ENCODE results near the gene PFKFB4. TPM values are rescaled to one million over a fixed set of nuclear protein-coding genes. Genes with fewer than 3 reads are reported as not detected.
"Not testable (repeated sequence)": the region's sequence is repeated elsewhere in the genome, so short reads cannot be mapped to it uniquely, and the experiment has no call there.

The PFKFB4 gene
- total RNA-seq, 3 donors from 2014 or later: 1.8 to 6.9 (median 5.2) TPM

DNA sequence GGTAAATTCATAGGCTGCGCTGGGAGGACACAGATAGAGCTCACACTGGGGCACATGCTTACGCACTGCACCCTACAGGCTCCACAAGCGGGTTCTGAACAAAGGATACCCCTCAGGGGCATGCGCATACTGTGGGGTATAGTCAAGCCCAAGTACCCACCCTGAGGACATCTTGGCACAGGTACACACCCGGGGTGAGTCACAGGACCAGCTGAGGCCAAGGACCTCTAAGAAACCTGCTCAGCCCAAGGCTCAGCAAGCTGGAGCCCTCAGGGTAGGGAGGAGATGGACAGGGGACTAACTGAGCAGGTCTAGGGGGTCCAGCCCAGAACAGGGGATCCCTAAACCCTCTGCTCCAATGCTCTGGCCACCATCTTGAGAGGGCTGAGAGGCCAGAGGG, 55.9 kb downstream of the PFKFB4 start:
- TF ChIP-seq, protein P1, sequence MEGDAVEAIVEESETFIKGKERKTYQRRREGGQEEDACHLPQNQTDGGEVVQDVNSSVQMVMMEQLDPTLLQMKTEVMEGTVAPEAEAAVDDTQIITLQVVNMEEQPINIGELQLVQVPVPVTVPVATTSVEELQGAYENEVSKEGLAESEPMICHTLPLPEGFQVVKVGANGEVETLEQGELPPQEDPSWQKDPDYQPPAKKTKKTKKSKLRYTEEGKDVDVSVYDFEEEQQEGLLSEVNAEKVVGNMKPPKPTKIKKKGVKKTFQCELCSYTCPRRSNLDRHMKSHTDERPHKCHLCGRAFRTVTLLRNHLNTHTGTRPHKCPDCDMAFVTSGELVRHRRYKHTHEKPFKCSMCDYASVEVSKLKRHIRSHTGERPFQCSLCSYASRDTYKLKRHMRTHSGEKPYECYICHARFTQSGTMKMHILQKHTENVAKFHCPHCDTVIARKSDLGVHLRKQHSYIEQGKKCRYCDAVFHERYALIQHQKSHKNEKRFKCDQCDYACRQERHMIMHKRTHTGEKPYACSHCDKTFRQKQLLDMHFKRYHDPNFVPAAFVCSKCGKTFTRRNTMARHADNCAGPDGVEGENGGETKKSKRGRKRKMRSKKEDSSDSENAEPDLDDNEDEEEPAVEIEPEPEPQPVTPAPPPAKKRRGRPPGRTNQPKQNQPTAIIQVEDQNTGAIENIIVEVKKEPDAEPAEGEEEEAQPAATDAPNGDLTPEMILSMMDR (IDR thresholded peaks at IDR 0.05): no peak
- TF ChIP-seq POLR2AphosphoS5 (IDR thresholded peaks at IDR 0.05) (no peak), POLR2A (IDR thresholded peaks at IDR 0.05) (no peak)
- DNase-seq (ENCODE audit: low spot score in 2 of 2): no peak
- peaks cover 0 to 10% of the 10 kb centered on the region in 2 donors for H3K4me1 ChIP-seq
- H3K27me3 ChIP-seq: no peaks in the 10 kb centered on the region
- no peaks in the 10 kb centered on the region for H3K9me3 ChIP-seq
- H3K4me3 ChIP-seq: no peak overlapping the region
- H3K27ac ChIP-seq: peak overlapping the region in 1 of 2 donors; percentile 32
- H3K36me3 ChIP-seq: no peaks in the 10 kb centered on the region
- intact Hi-C loops (cut with DNase I; ENCODE audit: low total_unique reads): no loop called here

DNA sequence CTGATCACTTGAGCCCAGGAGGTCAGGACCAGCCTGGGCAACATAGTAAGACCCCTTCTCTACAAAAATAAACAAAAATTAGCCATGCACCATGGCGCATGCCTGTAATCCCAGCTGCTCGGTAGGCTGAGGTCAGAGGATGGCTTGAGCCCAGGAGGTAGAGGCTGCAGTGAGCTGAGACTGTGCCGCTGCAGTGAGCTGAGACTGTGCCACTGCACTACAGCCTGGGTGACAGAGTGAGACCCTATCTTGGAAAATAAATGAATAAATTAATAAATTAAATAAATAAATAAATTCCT, 63.5 kb downstream of the PFKFB4 start:
- H3K36me3 ChIP-seq: no peaks in the 10 kb centered on the region
- intact Hi-C loops (cut with DNase I; ENCODE audit: low total_unique reads): no loop called here
- H3K4me1 ChIP-seq: no peaks in the 10 kb centered on the region
- no peaks in the 10 kb centered on the region for H3K9me3 ChIP-seq
- H3K4me3 ChIP-seq: no peak overlapping the region
- H3K27me3 ChIP-seq: no peaks in the 10 kb centered on the region
- no peak for DNase-seq (ENCODE audit: low spot score in 2 of 2)
- TF ChIP-seq POLR2A (IDR thresholded peaks at IDR 0.05) (no peak), POLR2AphosphoS5 (IDR thresholded peaks at IDR 0.05) (no peak)
- TF ChIP-seq, protein P1 (IDR thresholded peaks at IDR 0.05): no peak
- H3K27ac ChIP-seq: peak overlapping the region; percentile 59 to 64

DNA sequence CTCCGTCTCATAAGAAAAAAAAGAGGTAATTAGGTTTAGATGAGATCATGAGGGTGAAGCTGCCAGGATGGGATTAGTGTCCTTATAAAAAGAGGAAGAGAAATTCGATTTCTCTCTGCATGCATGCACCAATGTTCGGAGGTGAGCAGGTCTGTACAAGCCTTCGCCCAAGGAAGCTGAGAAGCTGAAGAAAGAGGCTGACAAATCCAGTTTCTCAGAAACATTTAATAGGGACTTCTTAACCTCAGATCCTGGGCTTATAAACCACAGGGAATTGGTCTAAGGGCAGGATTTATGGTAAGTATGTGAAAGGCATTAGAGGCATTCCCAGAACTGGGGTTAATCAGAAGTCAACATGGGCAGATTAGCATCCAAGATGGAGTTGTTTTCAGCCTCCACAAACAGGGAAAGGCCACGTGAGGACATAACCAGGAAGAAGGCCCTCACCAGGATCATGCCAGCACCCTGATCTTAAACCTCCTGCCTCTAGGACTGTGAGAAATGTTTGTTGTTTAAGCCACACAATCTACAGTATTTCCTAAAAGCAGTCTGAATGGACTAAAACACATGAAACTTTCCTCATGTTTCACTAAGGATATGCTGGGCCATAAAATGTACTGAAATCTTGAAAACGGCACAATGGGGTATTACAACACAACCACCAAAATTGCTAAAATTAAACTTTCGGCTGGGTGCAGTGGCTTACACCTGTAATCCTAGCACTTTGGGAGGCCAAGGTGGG, 64.0 kb downstream of the PFKFB4 start:
- Histone ChIP-seq H3K27me3 (no peaks in the 10 kb centered on the region), H3K36me3 (no peaks in the 10 kb centered on the region), H3K4me1 (no peaks in the 10 kb centered on the region), H3K27ac (peak overlapping the region; percentile 59 to 64), H3K4me3 (no peak overlapping the region), H3K9me3 (no peaks in the 10 kb centered on the region)
- DNase-seq (ENCODE audit: low spot score in 2 of 2): no peak
- intact Hi-C loops (cut with DNase I; ENCODE audit: low total_unique reads): no loop called here
- TF ChIP-seq POLR2AphosphoS5 (IDR thresholded peaks at IDR 0.05) (no peak), POLR2A (IDR thresholded peaks at IDR 0.05) (no peak)
- TF ChIP-seq, protein P1 (IDR thresholded peaks at IDR 0.05): no peak

DNA sequence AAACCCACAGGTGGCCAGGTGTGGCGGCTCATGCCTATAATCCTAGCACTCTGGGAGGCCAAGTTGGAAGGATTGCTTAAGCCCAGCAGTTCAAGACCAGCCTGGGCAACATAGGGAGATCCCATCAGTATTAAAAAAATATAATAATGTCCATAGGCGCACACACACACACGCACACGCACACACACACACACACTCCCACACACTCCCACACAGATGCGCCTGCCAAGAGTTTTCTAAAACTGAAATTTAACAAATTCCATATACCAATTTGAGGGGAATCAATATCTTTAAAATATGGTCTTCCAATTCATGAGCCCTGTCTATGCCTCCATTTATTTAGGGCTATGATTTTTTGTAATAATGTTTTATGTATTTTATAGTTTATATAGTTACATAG, 69.7 kb downstream of the PFKFB4 start:
- no peak overlapping the region for H3K27ac ChIP-seq
- no peaks in the 10 kb centered on the region for H3K9me3 ChIP-seq
- H3K36me3 ChIP-seq: no peaks in the 10 kb centered on the region
- DNase-seq (ENCODE audit: low spot score in 2 of 2): no peak
- no peak overlapping the region for H3K4me3 ChIP-seq
- TF ChIP-seq POLR2AphosphoS5 (IDR thresholded peaks at IDR 0.05) (no peak), POLR2A (IDR thresholded peaks at IDR 0.05) (no peak)
- TF ChIP-seq, protein P1 (IDR thresholded peaks at IDR 0.05): no peak
- H3K4me1 ChIP-seq: no peaks in the 10 kb centered on the region
- intact Hi-C loops (cut with DNase I; ENCODE audit: low total_unique reads): no loop called here
- no peaks in the 10 kb centered on the region for H3K27me3 ChIP-seq

DNA sequence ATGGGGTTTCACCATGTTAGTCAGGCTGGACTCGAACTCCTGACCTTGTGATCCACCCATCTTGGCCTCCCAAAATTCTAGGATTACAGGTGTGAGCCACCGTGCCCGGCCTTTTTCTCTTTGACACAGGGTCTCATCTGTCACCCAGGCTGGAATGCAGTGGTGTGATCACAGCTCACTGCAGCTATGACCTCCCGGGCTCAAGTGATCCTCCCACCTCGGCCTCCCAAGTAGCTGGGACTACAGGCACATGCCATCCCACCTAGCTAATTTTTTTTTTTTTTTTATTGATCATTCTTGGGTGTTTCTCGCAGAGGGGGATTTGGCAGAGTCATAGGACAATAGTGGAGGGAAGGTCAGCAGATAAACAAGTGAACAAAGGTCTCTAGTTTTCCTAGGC, 73.8 kb downstream of the PFKFB4 start:
- not testable (repeated sequence) for H3K27me3 ChIP-seq; H3K9me3 ChIP-seq; H3K27ac ChIP-seq; DNase-seq (ENCODE audit: low spot score in 2 of 2); H3K36me3 ChIP-seq; H3K4me3 ChIP-seq; H3K4me1 ChIP-seq
- intact Hi-C loops (cut with DNase I; ENCODE audit: low total_unique reads): loop anchor here (5.0 kb wide), 1 partner anchor 54 kb away; no protein-coding TSS in a partner anchor

DNA sequence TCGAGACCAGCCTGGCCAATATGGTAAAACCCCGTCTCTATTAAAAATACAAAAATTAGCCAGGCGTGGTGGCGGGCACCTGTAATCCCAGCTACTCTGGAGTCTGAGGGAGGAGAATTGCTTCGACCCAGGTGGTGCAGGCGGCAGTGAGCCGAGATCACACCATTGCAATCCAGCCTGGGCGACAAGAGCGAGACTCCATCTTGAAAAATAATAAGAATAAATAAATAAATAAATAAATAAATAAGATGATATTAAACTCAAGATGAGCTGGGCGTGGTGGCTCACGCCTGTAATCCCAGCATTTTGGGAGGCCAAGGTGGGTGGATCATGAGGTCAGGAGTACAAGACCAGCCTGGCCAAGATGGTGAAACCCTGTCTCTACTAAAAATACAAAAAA, 75.7 kb downstream of the PFKFB4 start:
- not testable (repeated sequence) for H3K9me3 ChIP-seq; H3K4me1 ChIP-seq; H3K4me3 ChIP-seq; DNase-seq (ENCODE audit: low spot score in 2 of 2); H3K36me3 ChIP-seq; H3K27ac ChIP-seq; H3K27me3 ChIP-seq
- intact Hi-C loops (cut with DNase I; ENCODE audit: low total_unique reads): loop anchor here (5.0 kb wide), 1 partner anchor 56 kb away; no protein-coding TSS in a partner anchor
